GM20000 (cell line): Measurements from ENCODE around the gene MSTO1.
"Not testable (repeated sequence)": the region's sequence is repeated elsewhere in the genome, so short reads cannot be mapped to it uniquely, and the experiment has no call there.

Experiments
- DNase-seq: peaks from one replicate; pipeline ENCODE4 v3.0.0; 2012; ENCODE audit warnings: low spot score
- CTCF ChIP-seq: IDR thresholded peaks from 2 replicates; pipeline ENCODE4 v1.5.1; 2012; ENCODE audit warnings: mild to moderate bottlenecking, control low read depth; ENCODE audit errors: extremely low read depth, missing control alignments

MSTO1 gene

GRCh38 chr1:155622191-155622590, 12.2 kb downstream of the MSTO1 start:
- DNase-seq = no peak
- no peak for TF ChIP-seq CTCF

GRCh38 chr1:155623357-155623756, 13.3 kb downstream of the MSTO1 start:
- no peak for TF ChIP-seq CTCF

GRCh38 chr1:155626428-155626827, 16.4 kb downstream of the MSTO1 start:
- DNase-seq = not testable (repeated sequence)

More at GRCh38 chr1:155623357-155623756, 13.3 kb downstream of the MSTO1 start:
- no peak for DNase-seq

- no peak for DNase-seq
- TF ChIP-seq CTCF = no peak
These were observed 26.6 kb downstream of the MSTO1 start for GRCh38 chr1:155636397-155637153.

- TF ChIP-seq CTCF = no peak
These were observed 30.3 kb downstream of the MSTO1 start for GRCh38 chr1:155640367-155640766.

GRCh38 chr1:155642559-155643180, 32.7 kb downstream of the MSTO1 start:
- not testable (repeated sequence) for DNase-seq

More at GRCh38 chr1:155640367-155640766, 30.3 kb downstream of the MSTO1 start:
- DNase-seq = no peak

GRCh38 chr1:155643230-155643629, 33.2 kb downstream of the MSTO1 start:
- no peak for DNase-seq
- no peak for TF ChIP-seq CTCF

- no peak for DNase-seq
- TF ChIP-seq CTCF = no peak
These were observed 35.1 kb downstream of the MSTO1 start for GRCh38 chr1:155645034-155645598.
